DND-41 (cell line): ENCODE measurements around the gene TARS2.

Experiments used
- ATAC-seq: fragments of 200-7000 bp; cut with Tn5 transposase; 3 replicates; pipeline ENCODE4 v1.9.1; 2021; ENCODE audit warnings: low read depth; ENCODE audit not compliant: insufficient read depth
- DNase-seq: peaks from one replicate; pipeline ENCODE4 v3.0.0-alpha.2; 2020
- H2AFZ ChIP-seq: 2 replicates; pipeline ENCODE4 v1.6.0; 2012; ENCODE audit warnings: low read depth, low read length
- H3K27ac ChIP-seq: 2 replicates; pipeline ENCODE4 v1.5.1; 2012; ENCODE audit warnings: low read length, inconsistent platforms
- H3K27me3 ChIP-seq: fragments of 200-600 bp; sonication (generic); 2 replicates; pipeline ENCODE4 v1.6.0; 2012; ENCODE audit warnings: low read length, mild to moderate bottlenecking, inconsistent platforms; ENCODE audit not compliant: insufficient read depth, poor library complexity
- H3K36me3 ChIP-seq: 2 replicates; pipeline ENCODE4 v1.5.1; 2012; ENCODE audit warnings: low read length, inconsistent platforms; ENCODE audit not compliant: insufficient read depth
- H3K4me1 ChIP-seq: 2 replicates; pipeline ENCODE4 v1.5.1; 2012; ENCODE audit warnings: mild to moderate bottlenecking, low read length; ENCODE audit not compliant: insufficient read depth
- H3K4me2 ChIP-seq: 2 replicates; pipeline ENCODE4 v1.6.0; 2012; ENCODE audit warnings: mild to moderate bottlenecking, moderate library complexity, low read length, inconsistent platforms; ENCODE audit not compliant: insufficient read depth
- H3K4me3 ChIP-seq, 2 experiments: fragments of 200-600 bp in 1 of 2; shearing (Covaris generic) in 1 of 2; 2 replicates each; pipeline ENCODE4 v1.5.1; 2012 to 2016; ENCODE audit warnings: inconsistent platforms in 2 of 2, low read length in 2 of 2, mild to moderate bottlenecking in 2 of 2, low read depth in 1 of 2, moderate library complexity in 1 of 2
- H3K79me2 ChIP-seq: 2 replicates; pipeline ENCODE4 v1.6.0; 2012; ENCODE audit warnings: low read length, inconsistent platforms; ENCODE audit not compliant: insufficient read depth
- H3K9ac ChIP-seq: 2 replicates; pipeline ENCODE4 v1.6.0; 2012; ENCODE audit warnings: low read depth, mild to moderate bottlenecking, inconsistent platforms, low read length, moderate library complexity
- H3K9me3 ChIP-seq: 2 replicates; pipeline ENCODE4 v1.5.1; 2012; ENCODE audit warnings: low read length, moderate library complexity, mild to moderate bottlenecking, inconsistent platforms; ENCODE audit not compliant: insufficient read depth, severe bottlenecking
- H4K20me1 ChIP-seq: 2 replicates; pipeline ENCODE4 v1.6.0; 2012; ENCODE audit warnings: low read length; ENCODE audit not compliant: insufficient read depth
- CTCF ChIP-seq: IDR thresholded peaks from 2 replicates; pipeline ENCODE4 v1.5.1; 2012; ENCODE audit warnings: borderline replicate concordance, low read length, moderate library complexity, mild to moderate bottlenecking; ENCODE audit not compliant: poor library complexity, severe bottlenecking; ENCODE audit errors: extremely low read depth
- EZH2 ChIP-seq: IDR thresholded peaks from 3 replicates; pipeline ENCODE4 v1.6.1; 2012; ENCODE audit warnings: borderline replicate concordance, low read depth, mild to moderate bottlenecking, moderate library complexity, low read length, inconsistent platforms; ENCODE audit not compliant: severe bottlenecking

Gene TARS2

GRCh38 chr1:150514260-150514659 is 27.0 kb downstream of the TARS2 start:
- Histone ChIP-seq H3K36me3 (no peaks in the 10 kb centered on the region), H3K27ac (no peak overlapping the region), H3K4me1 (peaks cover 16% of the 10 kb centered on the region), H3K4me3 (no peak overlapping the region), H2AFZ (no peak overlapping the region), H3K9ac (no peak overlapping the region), H3K27me3 (no peaks in the 10 kb centered on the region), H3K9me3 (no peaks in the 10 kb centered on the region), H4K20me1 (no peaks in the 10 kb centered on the region), H3K4me2 (no peak overlapping the region), H3K79me2 (no peaks in the 10 kb centered on the region)
- DNase-seq (no peak), ATAC-seq (no peak)
- TF ChIP-seq EZH2 (no peak), CTCF (no peak)

GRCh38 chr1:150514913-150515327 is 27.7 kb downstream of the TARS2 start:
- H3K4me2 ChIP-seq: peak overlapping the region; percentile 94
- peak overlapping the region; percentile 72 for H3K9ac ChIP-seq
- no peaks in the 10 kb centered on the region for H3K9me3 ChIP-seq
- DNase-seq: no peak
- no peaks in the 10 kb centered on the region for H3K27me3 ChIP-seq
- peak overlapping the region in 1 of 2 experiments; percentile 94; a peak in 2 of 4 replicates for H3K4me3 ChIP-seq
- no peaks in the 10 kb centered on the region for H4K20me1 ChIP-seq
- H2AFZ ChIP-seq: peak overlapping the region; percentile 99
- H3K4me1 ChIP-seq: peaks cover 16% of the 10 kb centered on the region
- no peaks in the 10 kb centered on the region for H3K79me2 ChIP-seq
- TF ChIP-seq CTCF (no peak), EZH2 (no peak)
- ATAC-seq: no peak
- no peaks in the 10 kb centered on the region for H3K36me3 ChIP-seq
- peak overlapping the region; percentile 2; the same call in 1 of the 2 replicates for H3K27ac ChIP-seq

GRCh38 chr1:150515328-150516049 is 28.3 kb downstream of the TARS2 start, which contains the start of gene FALEC:
Gene FALEC, plus strand, starts transcription at chr1:150515752.
- H3K27me3 ChIP-seq: no peaks in the 10 kb centered on the region
- H3K27ac ChIP-seq: peak within 1 kb of the TSS; percentile 67

More at GRCh38 chr1:150515328-150516049, 28.3 kb downstream of the TARS2 start, which contains the start of gene FALEC:
- Histone ChIP-seq H3K4me3 (peak within 1 kb of the TSS; percentile 38 to 94; a peak in 3 of 4 replicates), H4K20me1 (no peaks in the 10 kb centered on the region), H3K36me3 (no peaks in the 10 kb centered on the region), H3K79me2 (no peaks in the 10 kb centered on the region), H3K4me2 (peak within 1 kb of the TSS; percentile 94), H3K4me1 (peaks cover 16% of the 10 kb centered on the region), H2AFZ (peak within 1 kb of the TSS; percentile 99), H3K9ac (peak within 1 kb of the TSS; percentile 72), H3K9me3 (no peaks in the 10 kb centered on the region)
- TF ChIP-seq CTCF (no peak), EZH2 (no peak)
- ATAC-seq: peak; percentile 99
- peak; percentile 91 for DNase-seq
